ACC112 (cell line): ENCODE measurements around the gene MAPK1.
"Not testable (repeated sequence)": the region's sequence is repeated elsewhere in the genome, so short reads cannot be mapped to it uniquely, and the experiment has no call there.

ENCODE experiments used
- H2AFZ ChIP-seq: fragments of 200-600 bp; sonication (generic); one replicate; pipeline ENCODE4 v1.6.0; 2017; ENCODE audit warnings: antibody characterized with exemption, low read length; ENCODE audit not compliant: unreplicated experiment
- H3K27ac ChIP-seq: fragments of 200-600 bp; sonication (generic); 2 replicates; pipeline ENCODE4 v1.5.1; 2014; ENCODE audit warnings: low read depth, mild to moderate bottlenecking, antibody characterized with exemption, low read length, moderate library complexity
- H3K27me3 ChIP-seq: fragments of 200-600 bp; sonication (generic); 2 replicates; pipeline ENCODE4 v1.6.1; 2014; ENCODE audit warnings: mild to moderate bottlenecking, antibody characterized with exemption, low read length, moderate library complexity, mixed read lengths; ENCODE audit not compliant: insufficient read depth
- H3K36me3 ChIP-seq: fragments of 200-600 bp; sonication (generic); 2 replicates; pipeline ENCODE4 v1.6.1; 2016; ENCODE audit warnings: mild to moderate bottlenecking, antibody characterized with exemption, low read length, moderate library complexity, mixed read lengths; ENCODE audit not compliant: insufficient read depth
- H3K4me1 ChIP-seq: fragments of 200-600 bp; sonication (generic); one replicate; pipeline ENCODE4 v1.6.1; 2016; ENCODE audit warnings: low read length, mixed read lengths; ENCODE audit not compliant: insufficient read depth, unreplicated experiment, control insufficient read depth
- H3K4me3 ChIP-seq: fragments of 200-600 bp; sonication (generic); 2 replicates; pipeline ENCODE4 v1.5.1; 2014; ENCODE audit warnings: mild to moderate bottlenecking, low read depth, low read length
- H3K79me2 ChIP-seq: fragments of 200-600 bp; sonication (generic); one replicate; pipeline ENCODE4 v1.6.0; 2016; ENCODE audit warnings: low read length; ENCODE audit not compliant: control insufficient read depth, unreplicated experiment, insufficient read depth

The MAPK1 gene

DNA sequence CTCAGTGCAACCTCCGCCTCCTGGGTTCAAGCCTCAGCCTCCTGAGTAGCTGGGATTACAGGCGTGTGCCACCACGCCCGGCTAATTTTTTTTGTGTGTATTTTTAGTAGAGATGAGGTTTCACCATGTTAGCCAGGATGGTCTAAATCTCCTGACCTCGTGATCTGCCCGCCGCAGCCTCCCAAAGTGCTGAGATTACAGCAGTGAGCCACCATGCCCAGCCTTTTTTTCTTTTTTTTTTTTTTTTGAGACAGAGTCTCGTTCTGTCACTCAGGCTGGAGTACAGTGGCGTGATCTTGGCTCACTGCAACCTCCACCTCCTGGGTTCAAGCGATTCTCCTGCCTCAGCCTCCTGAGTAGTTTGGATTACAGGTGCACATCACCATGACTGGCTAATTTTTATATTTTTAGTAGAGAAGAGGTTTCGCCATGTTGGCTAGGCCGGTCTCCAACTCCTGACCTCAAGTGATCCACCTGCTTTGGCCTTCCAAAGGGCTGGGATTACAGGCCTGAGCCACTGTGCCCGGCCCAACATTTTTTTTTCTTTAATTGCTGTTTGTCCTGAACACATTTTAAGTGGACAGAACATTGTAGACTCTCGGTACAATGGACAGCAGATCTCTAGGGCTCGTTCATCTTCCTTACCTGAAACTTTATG lies 146.1 kb downstream of the MAPK1 start:
- H2AFZ ChIP-seq, H3K36me3 ChIP-seq, H3K4me1 ChIP-seq, H3K27ac ChIP-seq, H3K79me2 ChIP-seq, H3K27me3 ChIP-seq, H3K4me3 ChIP-seq: not testable (repeated sequence)

DNA sequence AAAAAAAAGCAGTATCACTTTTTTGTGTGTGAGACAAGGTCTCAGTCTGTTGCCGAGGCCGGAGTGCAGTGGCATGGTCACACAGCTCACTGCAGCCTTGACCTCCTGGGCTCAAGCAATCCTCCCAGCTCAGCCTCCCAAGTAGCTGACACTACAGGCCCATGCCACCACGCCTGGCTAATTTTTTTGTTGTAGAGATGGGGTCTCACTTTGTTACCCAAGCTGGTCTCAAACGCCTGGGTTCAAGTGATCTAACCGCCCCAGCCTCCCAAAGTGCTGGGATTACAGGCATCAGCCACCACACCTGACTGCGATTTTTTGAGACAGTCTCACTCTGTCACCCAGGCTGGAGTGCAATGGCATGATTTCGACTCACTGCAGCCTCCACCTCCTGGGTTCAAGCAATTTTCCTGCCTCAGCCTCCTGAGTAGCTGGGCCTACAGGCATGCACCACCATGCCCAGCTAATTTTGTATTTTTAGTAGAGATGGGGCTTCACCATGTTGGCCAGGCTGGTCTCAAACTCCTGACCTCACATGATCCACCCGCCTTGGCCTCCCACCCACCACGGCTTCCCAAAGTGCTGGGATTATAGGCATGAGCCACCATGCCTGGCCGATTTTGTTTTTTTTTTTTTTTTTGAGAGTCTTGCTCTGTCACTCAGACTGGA lies 147.1 kb downstream of the MAPK1 start:
- H3K4me1 ChIP-seq, H3K36me3 ChIP-seq, H3K27me3 ChIP-seq, H3K4me3 ChIP-seq, H3K79me2 ChIP-seq, H3K27ac ChIP-seq, H2AFZ ChIP-seq: not testable (repeated sequence)

DNA sequence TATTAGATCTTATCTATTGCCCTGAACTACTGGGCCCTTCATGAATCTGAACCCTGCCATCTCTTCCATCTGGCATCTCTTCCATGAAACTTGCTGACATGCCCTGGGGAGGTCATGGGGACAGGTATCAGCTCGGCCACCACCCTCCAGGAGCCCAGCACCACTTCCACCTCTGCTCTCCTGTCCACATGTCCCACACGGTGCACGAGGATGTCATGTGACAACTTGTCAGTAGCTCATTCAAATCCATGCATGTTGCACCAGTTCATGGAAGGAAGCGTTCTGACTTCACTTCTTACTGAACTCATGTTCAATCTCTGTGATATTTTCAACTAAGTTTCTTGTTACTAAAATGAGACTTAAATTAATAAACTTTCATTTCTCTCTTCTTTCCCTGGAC lies 148.4 kb downstream of the MAPK1 start:
- Histone ChIP-seq H3K4me1 (no peaks in the 10 kb centered on the region), H3K36me3 (no peaks in the 10 kb centered on the region), H3K4me3 (no peak overlapping the region), H3K79me2 (no peaks in the 10 kb centered on the region), H3K27me3 (no peaks in the 10 kb centered on the region), H3K27ac (no peak overlapping the region), H2AFZ (no peak overlapping the region)

DNA sequence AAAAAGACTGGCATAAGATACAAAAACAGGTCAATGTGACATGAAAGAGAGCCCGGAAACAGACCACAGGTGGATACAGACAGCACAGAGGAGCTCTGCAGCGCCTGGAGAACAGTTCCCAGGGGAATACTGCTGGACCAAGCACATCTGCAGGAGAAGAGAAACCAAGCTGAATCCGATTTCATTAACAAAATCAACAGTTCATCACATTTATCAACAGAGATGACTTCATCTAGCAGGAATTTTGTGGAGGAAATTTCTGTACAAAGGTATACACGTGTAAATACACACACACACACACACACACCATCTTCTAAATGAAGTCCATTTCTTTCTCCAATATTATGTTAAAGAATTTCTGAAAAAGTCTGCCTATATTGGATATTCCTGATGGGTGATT lies 148.9 kb downstream of the MAPK1 start:
- Histone ChIP-seq H3K27ac (no peak overlapping the region), H3K4me1 (no peaks in the 10 kb centered on the region), H3K27me3 (no peaks in the 10 kb centered on the region), H3K4me3 (no peak overlapping the region), H3K36me3 (no peaks in the 10 kb centered on the region), H3K79me2 (no peaks in the 10 kb centered on the region), H2AFZ (no peak overlapping the region)

DNA sequence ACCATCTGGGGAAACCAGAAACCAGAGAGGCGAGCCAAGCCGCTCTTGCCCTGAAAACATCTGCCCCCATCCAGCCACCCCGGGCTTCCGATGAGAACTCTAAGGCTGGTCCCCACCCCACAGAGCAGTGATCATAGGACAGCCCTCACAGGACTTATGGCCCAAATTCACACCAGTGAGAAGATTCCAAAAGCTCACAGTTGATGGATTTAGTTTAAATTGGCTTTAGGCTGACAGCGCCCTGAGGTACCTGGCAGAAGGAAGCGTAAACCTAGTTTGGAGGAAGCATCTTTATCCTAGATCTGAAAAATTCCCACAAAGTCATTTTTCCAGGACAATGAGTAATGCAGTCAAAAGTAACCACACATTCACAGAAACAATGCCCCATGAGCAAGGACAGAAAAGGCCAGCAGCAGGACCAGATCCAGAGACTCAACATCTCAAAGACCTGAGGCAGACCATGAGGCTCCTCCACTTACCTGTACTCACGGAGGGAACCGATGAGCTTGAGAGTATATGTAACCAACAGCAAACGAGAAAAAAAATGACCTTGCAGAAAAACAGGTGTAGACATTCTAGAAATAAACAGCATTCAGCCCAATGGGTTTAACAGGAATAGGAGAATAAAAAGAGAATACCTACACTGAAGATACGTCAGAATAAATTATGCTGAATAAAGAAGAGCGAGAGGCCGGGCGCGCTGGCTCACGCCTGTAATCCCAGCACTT lies 150.9 kb downstream of the MAPK1 start:
- H2AFZ ChIP-seq, H3K79me2 ChIP-seq, H3K4me3 ChIP-seq, H3K27ac ChIP-seq, H3K4me1 ChIP-seq, H3K27me3 ChIP-seq, H3K36me3 ChIP-seq: not testable (repeated sequence)

DNA sequence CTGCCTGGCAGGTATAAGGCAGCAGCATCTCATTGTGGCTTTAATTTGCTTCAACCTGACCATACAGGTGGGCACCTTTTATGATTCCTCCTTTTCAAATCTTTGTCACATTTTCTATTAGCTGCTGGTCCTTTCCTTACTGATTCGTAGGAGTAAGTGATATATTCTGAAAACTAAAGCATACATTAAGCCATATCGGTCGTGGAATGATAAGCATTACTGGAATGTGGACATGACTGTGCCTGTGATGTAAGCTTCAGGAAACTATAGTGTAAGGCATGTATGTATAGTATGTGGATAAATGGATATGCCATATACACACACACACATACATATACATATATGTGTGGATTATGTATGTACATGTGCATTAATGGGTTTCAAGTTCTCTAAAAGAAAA lies 152.7 kb downstream of the MAPK1 start:
- peaks cover 3% of the 10 kb centered on the region for H3K4me1 ChIP-seq
- H3K4me3 ChIP-seq: no peak overlapping the region
- H3K79me2 ChIP-seq: no peaks in the 10 kb centered on the region
- H3K27me3 ChIP-seq: no peaks in the 10 kb centered on the region
- no peak overlapping the region for H3K27ac ChIP-seq
- no peaks in the 10 kb centered on the region for H3K36me3 ChIP-seq
- no peak overlapping the region for H2AFZ ChIP-seq

DNA sequence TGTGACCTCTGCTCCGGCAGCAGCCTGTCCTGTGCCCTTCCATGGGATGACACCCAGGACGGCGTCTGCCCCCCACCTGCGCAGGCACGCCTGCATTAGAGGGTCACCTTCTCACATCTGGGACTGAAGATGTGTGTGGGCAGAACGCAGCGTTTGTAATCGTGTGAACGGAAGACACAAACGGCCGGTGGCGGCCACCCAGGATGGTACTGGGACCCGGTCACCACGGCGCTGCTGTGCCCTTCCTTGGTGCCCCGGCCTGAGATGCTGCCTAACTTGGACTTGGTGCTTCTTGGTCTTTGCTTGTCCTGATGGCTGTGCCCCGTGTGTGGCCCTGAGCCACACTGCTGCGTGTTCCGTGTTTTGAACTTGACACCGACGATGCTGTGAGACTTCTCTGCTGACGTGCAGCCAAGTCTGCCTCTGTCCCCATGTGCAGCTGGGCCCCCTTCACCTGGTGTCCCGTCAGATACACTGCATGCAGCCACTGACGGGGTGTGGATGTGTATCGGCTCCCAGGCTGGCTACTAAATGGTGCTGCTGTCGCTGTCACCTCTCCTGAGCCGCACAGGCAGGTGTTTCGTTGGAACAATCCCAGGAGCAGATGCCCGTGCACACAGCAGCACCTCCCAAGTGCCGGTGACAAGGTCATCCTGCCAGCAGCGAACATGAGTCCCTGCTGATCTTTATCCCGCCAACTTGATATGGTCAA lies 153.2 kb downstream of the MAPK1 start:
- H3K27ac ChIP-seq: no peak overlapping the region
- no peaks in the 10 kb centered on the region for H3K36me3 ChIP-seq
- H3K4me3 ChIP-seq: no peak overlapping the region
- H3K4me1 ChIP-seq: peaks cover 4% of the 10 kb centered on the region
- no peaks in the 10 kb centered on the region for H3K79me2 ChIP-seq
- no peaks in the 10 kb centered on the region for H3K27me3 ChIP-seq
- no peak overlapping the region for H2AFZ ChIP-seq

DNA sequence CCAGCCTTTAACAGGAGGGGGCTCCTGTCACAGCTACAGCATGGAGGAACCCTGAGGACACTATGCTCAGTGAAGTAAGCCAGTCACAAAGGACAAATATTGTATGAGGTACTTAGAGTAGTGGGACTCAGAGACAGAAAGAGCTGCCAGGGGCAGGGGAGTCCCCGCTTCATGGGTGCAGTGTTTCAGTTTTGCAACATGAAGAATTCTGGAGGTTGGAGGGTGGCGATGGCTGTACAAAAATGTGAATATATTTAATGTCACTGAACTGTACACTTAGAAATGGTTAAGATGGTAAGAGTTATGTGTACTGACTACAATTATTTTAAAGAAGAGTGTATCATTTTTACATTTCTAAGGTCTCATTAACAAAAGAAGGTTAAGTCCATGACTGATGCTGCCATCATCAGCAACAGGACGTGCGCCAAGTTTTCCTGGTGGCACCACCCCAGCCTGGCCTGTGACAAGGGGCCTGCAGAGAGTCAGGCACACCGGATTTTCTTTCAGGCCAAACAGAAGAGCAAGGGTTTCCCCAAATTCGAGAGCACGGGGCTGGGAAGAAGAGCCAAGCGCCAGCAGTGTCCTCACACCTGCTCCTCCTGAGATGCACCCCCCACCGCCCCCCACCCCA lies 153.9 kb downstream of the MAPK1 start:
- Histone ChIP-seq H2AFZ (no peak overlapping the region), H3K79me2 (no peaks in the 10 kb centered on the region), H3K27ac (no peak overlapping the region), H3K4me3 (peak overlapping the region; percentile 64), H3K36me3 (no peaks in the 10 kb centered on the region), H3K27me3 (no peaks in the 10 kb centered on the region), H3K4me1 (peaks cover 4% of the 10 kb centered on the region)

DNA sequence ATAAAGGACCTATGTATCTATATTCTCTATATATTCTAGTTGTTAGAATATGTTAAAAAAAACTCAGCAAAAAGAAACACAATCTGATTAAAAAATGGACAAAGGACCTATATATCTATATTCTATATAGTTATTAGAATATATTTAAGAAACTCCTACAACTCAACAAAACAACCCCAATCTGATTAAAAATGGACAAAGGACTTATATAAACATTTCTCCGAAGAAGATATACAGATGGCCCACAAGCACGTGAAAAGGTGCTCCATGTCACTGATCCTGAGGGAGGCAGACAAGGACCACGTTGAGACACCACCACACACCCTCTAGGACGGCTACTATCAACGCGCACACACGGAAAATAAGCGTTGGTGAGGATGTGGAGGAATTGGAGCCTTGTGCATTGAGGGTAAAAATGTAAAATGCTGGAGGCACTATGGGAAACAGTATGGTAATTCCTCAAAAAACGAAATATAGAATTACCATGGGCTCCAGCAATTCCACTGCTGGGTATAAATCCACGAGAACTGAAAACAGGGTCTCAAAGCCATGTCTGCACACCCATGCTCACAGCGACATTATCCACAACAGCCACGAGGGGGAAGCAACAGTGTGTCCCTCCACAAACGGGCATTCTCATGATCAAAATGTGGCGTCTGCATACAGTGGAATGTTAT lies 154.6 kb downstream of the MAPK1 start:
- Histone ChIP-seq H3K4me3 (peak overlapping the region; percentile 64), H3K79me2 (no peaks in the 10 kb centered on the region), H3K27me3 (no peaks in the 10 kb centered on the region), H3K4me1 (peaks cover 4% of the 10 kb centered on the region), H2AFZ (no peak overlapping the region), H3K36me3 (no peaks in the 10 kb centered on the region), H3K27ac (no peak overlapping the region)

DNA sequence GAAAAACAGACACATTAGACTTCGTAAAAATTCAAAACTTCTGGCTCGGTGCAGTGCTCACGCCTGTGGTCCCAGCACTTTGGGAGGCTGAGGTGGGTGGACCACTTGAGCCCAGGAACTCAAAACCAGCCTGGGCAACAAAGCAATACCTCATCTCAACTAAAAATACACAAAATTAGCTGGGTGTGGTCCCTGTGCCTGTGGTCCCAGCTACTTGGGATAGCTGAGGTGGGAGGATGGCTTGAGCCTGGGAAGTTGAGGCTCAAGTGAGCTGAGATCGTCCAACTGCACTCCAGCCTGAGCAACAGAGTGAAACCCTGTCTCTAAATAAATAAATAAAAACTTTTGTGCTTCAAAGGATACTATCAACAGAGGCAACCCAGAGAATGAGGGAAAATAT lies 155.6 kb downstream of the MAPK1 start:
- no peaks in the 10 kb centered on the region for H3K27me3 ChIP-seq
- H3K36me3 ChIP-seq: no peaks in the 10 kb centered on the region
- H3K4me3 ChIP-seq: no peak overlapping the region
- H3K27ac ChIP-seq: no peak overlapping the region
- H2AFZ ChIP-seq: no peak overlapping the region
- no peaks in the 10 kb centered on the region for H3K79me2 ChIP-seq
- peaks cover 4% of the 10 kb centered on the region for H3K4me1 ChIP-seq
